ENCODE results near the gene APC2. TPM values are rescaled to one million over a fixed set of nuclear protein-coding genes. Genes with fewer than 3 reads are reported as not detected.

Gene APC2
- total RNA-seq, result under 0.01 and 0.08 TPM in 2 replicates

GRCh38 chr19:1449467-1450442, at the start of gene APC2:
Gene APC2, plus strand, starts transcription at chr19:1450121. Its CDS starts 2,881 bp downstream, at chr19:1453002.

GRCh38 chr19:1401138-1401888, 48.6 kb upstream of the APC2 start, which contains the start of gene GAMT:
Gene GAMT, minus strand, starts transcription at chr19:1401542. Its CDS starts 66 bp downstream, at chr19:1401476.

GRCh38 chr19:1407528-1408299, 42.2 kb upstream of the APC2 start, which contains the start of gene DAZAP1:
Gene DAZAP1, plus strand, starts transcription at chr19:1407586. Its CDS starts 188 bp downstream, at chr19:1407774.

GRCh38 chr19:1438035-1438932, 11.6 kb upstream of the APC2 start, which contains the start of gene RPS15:
Gene RPS15, plus strand, starts transcription at chr19:1438396. Its CDS starts 30 bp downstream, at chr19:1438426.

GRCh38 chr19:1478934-1479707, 29.2 kb downstream of the APC2 start, which contains the start of gene C19orf25:
Gene C19orf25, minus strand, starts transcription at chr19:1479215. Its CDS starts 312 bp downstream, at chr19:1478903.

GRCh38 chr19:1490311-1491113, 40.6 kb downstream of the APC2 start, which contains the start of gene PCSK4:
Gene PCSK4, minus strand, starts transcription at chr19:1490350. Its CDS starts 4 bp downstream, at chr19:1490346.

GRCh38 chr19:1491114-1491848, 41.4 kb downstream of the APC2 start, which contains the start of gene REEP6:
Gene REEP6, plus strand, starts transcription at chr19:1491181. Its CDS starts 89 bp downstream, at chr19:1491270.

GRCh38 chr19:1512671-1513498, 63.0 kb downstream of the APC2 start, which contains the start of gene ADAMTSL5:
Gene ADAMTSL5, minus strand, starts transcription at chr19:1513019. Its CDS starts 2,076 bp downstream, at chr19:1510943.

Other genes with a start within 250 kb of the APC2 start
- gene STK11, start 244.3 kb upstream of the APC2 start, total RNA-seq, result 70.8 and 101 TPM in 2 replicates
- gene CBARP, start 212.1 kb upstream of the APC2 start, total RNA-seq, result 2.8 and 6.2 TPM in 2 replicates
- gene ATP5F1D, start 208.4 kb upstream of the APC2 start, total RNA-seq, result 90.0 and 106 TPM in 2 replicates
- 17.1 and 30.5 TPM in 2 replicates for gene MIDN, start 201.5 kb upstream of the APC2 start, total RNA-seq
- 166 and 172 TPM in 2 replicates for gene CIRBP, start 180.8 kb upstream of the APC2 start, total RNA-seq
- gene FAM174C, start 174.6 kb upstream of the APC2 start, total RNA-seq, result 65.4 and 81.1 TPM in 2 replicates
- gene EFNA2, start 164.2 kb upstream of the APC2 start, total RNA-seq, result not detected in 2 replicates
- 161 and 201 TPM in 2 replicates for gene NDUFS7, start 66.2 kb upstream of the APC2 start, total RNA-seq
- gene GAMT, start 48.6 kb upstream of the APC2 start, total RNA-seq, result 5.2 and 6.9 TPM in 2 replicates
- 84.1 and 126 TPM in 2 replicates for gene DAZAP1, start 42.5 kb upstream of the APC2 start, total RNA-seq
- gene RPS15, start 11.7 kb upstream of the APC2 start, total RNA-seq, result 1,980 and 2,817 TPM in 2 replicates
- gene C19orf25, start 29.1 kb downstream of the APC2 start, total RNA-seq, result 37.1 and 39.1 TPM in 2 replicates
- 1.0 and 1.1 TPM in 2 replicates for gene PCSK4, start 40.2 kb downstream of the APC2 start, total RNA-seq
- gene REEP6, start 41.1 kb downstream of the APC2 start, total RNA-seq, result 2.0 and 2.7 TPM in 2 replicates
- 2.7 and 11.0 TPM in 2 replicates for gene ADAMTSL5, start 62.9 kb downstream of the APC2 start, total RNA-seq
- not detected in 2 replicates for gene PLK5, start 74.0 kb downstream of the APC2 start, total RNA-seq
- gene MEX3D, start 118.2 kb downstream of the APC2 start, total RNA-seq, result 33.0 and 33.5 TPM in 2 replicates
- 97.8 and 110 TPM in 2 replicates for gene MBD3, start 142.7 kb downstream of the APC2 start, total RNA-seq
- gene UQCR11, start 155.3 kb downstream of the APC2 start, total RNA-seq, result 92.8 and 109 TPM in 2 replicates
- 112 and 147 TPM in 2 replicates for gene TCF3, start 202.5 kb downstream of the APC2 start, total RNA-seq